GM21381 (cell line): ENCODE data around the gene UBTF.

Source experiments
- ATAC-seq: cut with Tn5 transposase; IDR thresholded peaks from one replicate; pipeline ENCODE4 v1.9.1; 2021; ENCODE audit warnings: mild to moderate bottlenecking, moderate library complexity; ENCODE audit not compliant: unreplicated experiment

Gene UBTF

DNA sequence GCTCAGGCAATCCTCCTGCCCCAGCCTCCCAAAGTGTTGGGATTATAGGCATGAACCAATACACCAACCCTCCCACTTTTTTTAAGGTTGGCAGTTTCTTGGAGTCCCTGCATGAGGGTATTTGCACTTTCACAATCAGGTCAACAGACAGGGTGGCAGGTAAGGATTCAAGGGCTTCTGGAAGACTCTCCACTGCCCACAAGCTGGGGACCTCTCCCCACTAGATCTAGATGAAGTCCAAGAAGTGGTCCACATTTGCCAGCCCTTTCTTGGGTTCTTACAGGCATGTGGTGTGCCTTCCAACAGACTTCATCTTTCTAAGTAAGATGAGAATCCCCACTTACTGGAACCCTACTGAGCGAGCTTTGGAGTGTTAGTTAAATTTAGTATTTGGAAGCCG lies 45.0 kb downstream of the UBTF start:
- no peak for ATAC-seq

DNA sequence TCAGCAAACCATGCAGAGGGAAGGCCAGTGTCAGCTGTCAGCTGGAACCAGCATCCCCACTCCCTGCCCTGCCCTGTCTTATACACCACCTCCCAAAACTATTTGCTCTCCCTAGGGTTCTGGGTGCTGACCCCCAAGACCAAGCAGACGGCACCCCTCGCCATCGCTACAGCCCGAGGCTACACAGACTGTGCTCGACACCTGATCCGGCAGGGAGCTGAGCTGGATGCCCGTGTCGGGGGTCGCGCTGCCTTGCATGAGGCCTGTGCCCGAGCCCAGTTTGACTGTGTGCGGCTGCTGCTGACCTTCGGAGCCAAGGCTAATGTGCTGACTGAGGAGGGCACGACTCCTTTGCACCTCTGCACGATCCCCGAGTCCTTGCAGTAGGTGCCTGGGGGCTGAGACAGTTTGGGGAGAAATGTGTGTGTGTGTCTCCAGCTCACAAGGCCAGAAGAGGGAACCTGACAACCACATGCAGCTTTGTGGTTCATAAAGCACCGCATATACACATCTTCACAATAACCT lies 47.5 kb downstream of the UBTF start:
- ATAC-seq, result no peak

DNA sequence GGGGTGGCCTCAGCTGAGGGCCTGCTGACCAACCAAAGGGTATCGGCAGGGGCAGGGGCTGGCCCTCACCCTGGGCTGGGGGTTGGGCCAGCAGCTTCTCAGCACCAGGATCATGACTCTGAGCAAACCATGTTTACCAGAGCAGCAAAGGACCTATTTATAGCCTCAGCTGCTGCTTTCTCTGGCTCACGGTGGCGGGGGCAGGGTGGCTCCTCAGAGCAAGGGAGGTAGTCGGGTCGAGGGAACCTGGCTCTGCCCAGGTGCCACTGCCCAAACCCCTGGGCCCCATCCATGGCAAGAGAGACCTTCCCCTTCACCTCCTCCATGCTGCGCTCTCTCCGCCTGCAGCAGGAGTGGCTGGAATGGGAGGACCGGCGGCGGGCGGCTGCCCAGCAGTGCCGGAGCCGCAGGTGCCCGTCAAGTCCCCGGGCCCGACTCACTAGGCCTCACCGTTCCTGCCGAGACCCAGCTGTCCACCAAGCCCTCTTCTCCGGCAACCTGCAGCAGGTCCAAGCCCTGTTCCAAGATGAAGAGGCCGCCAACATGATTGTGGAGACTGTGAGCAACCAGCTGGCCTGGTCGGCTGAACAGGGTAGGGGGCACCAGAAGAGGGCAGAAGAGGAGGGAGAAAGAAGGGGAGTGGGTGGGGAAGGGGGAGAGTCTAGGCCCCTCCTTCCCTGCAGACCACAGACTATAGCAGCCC lies 48.8 kb downstream of the UBTF start, which contains the start of gene ASB16:
ASB16 (plus strand) TSS at position 206 of the 703 bp plus-strand sequence; CDS start at position 292, 86 bp downstream.
- no peak for ATAC-seq

DNA sequence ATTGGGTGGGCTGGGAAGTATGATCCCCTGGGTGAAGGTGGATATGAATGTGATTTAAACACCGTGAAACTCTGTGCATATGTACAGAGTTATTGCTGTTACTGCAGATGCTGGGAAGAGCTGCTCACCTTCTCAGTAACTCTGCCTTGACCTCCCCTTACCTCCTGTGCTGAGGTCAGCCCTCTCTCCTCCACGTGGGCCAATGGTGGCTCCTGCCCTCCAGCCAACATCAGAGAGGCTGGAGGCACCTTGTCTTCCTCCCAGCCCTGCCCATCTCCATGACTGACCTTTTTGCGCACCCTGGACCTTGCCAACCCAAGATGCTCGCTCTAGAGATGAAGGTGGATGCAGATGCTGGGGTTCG lies 49.4 kb downstream of the UBTF start:
- ATAC-seq, result no peak

DNA sequence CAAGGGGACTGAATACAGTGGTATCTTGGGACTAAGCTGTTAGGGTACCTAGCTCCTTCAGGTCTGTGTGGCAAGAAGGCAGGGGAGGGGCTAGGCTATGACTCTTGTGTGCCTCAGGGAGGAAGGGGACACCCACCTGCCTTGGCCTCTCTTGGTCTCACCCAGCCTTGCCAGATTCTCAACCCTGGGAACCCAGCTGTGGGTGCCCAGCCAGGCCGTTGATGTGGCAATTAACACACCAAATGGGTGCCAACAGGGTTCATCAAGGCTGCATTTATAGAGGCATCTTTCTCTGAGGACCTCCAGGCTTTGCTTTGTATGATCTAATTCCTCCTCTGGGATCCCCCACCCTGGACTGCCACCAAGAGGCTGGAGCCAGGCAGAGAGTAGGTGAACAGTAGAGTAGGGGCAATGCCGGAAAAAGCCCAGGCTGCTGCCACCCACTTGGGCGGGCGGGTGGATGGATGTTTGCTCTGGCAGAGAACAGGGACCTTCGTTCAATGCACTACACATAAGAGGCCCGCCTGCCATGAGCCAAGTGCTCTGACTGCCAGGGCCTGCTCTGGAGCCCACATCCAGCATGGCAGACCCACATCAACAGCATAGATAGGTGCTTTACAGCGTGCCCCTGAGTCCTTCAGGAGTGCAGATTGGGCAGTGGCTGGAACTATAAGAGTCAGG lies 52.2 kb downstream of the UBTF start:
- ATAC-seq, result no peak

DNA sequence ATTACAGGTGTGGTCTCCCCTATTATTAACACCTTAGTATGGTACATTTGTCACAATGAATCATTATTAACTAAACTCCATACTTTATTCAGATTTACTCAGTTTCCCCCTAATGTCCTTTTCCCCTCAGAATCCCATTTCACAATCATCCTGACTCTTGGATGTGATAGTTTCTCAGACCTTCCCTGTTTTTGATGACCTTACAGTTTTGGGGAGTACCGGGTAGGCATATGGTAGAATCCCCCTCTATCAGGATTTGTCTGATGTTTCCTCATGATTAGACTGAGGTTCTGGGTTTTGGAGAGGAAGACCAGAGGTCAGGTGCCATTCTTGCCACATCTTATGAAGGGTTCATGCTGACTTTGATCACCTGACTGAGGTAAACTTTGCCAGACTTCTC lies 55.0 kb downstream of the UBTF start:
- ATAC-seq, result no peak

DNA sequence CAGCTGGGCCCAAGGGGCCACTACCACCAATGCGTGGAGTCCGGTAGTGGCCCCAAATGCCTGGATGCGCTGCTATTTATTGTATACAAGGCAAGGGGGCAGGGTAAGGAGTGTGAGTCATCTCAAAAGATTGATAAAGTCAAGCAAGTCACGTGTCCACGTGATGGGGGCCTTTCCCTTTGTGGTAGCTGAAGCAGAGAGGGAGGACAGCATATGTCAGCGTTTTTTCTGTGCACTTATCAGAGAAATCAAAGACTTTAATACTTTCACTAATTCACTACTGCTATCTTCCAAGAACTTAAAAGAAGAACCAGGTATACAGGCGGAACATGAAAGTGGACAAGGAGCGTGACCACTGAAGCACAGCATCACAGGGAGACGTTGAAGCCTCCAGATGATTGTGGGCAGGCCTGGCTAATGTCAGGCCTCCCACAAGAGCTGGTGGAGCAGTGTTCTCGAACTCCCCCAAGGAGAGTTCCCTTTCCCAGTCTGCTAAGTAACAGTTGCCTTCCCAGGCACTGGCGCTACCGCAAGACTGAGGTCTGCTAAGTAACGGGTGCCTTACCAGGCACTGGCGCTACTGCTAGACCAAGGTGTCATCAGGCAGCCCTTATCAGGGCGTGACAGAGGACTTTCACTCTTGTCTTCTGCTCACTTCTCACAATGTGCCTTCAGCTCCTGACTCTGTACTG lies 59.8 kb downstream of the UBTF start:
- no peak for ATAC-seq

DNA sequence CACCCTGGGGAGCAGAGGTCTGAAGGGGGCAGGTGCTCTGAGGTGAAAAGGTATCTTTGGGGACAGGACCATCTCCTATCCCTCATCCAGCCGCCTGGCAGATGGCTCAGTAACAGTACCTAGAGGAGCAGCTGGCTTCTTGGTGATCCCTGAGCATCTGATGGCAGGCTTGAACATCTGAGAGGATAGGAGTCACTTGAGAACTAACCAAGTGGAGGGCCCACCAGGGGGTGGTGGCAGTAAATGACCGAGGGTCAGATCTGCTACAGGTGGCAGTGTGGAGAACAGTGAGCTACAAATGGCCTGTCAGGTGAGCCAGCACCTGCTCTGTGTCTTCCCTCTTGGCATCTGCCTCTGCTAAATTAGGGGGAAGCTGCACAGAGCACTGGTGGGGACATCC lies 64.0 kb downstream of the UBTF start:
- ATAC-seq, result no peak
